Measurements from ENCODE around the gene ACACA.

DNA sequence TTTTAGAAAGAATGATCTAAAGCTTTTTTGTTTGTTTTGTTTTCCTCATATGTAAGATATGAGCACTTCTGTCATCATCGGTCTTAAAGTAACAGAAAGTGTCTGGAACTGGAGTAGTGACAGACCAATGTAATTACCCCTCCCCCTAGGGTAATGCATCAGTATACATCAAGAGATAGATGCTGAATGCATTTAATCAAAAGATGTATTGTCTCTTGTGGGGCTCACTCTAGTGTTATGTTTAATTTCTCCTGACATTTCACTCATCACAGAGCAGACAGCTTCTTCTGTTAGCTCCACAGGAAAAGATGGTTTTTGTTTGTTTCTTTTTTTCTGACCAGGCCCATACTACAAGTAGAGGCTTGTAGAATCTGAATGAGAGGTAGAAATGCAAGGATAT, 199.5 kb downstream of the ACACA start:
- TF ChIP-seq BHLHE40 (IDR thresholded peaks at IDR 0.05; ENCODE audit: borderline replicate concordance): no peak
- TF ChIP-seq, protein P1, sequence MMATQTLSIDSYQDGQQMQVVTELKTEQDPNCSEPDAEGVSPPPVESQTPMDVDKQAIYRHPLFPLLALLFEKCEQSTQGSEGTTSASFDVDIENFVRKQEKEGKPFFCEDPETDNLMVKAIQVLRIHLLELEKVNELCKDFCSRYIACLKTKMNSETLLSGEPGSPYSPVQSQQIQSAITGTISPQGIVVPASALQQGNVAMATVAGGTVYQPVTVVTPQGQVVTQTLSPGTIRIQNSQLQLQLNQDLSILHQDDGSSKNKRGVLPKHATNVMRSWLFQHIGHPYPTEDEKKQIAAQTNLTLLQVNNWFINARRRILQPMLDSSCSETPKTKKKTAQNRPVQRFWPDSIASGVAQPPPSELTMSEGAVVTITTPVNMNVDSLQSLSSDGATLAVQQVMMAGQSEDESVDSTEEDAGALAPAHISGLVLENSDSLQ (IDR thresholded peaks at IDR 0.05): no peak
- no peak for TF ChIP-seq SUZ12 (IDR thresholded peaks at IDR 0.05)
- TF ChIP-seq HDGF (IDR thresholded peaks at IDR 0.05; ENCODE audit: borderline replicate concordance): no peak
- no peak for TF ChIP-seq FOXM1 (IDR thresholded peaks at IDR 0.05; ENCODE audit: borderline replicate concordance)
- no peak for TF ChIP-seq ELF4 (IDR thresholded peaks at IDR 0.05)
- no peak for TF ChIP-seq SP1 (IDR thresholded peaks at IDR 0.05)
- TF ChIP-seq FOXK2 (IDR thresholded peaks at IDR 0.05): no peak
- TF ChIP-seq TARDBP (IDR thresholded peaks at IDR 0.05): no peak

Data from HEK293T (cell line).